ENCODE results near the gene ANO7. TPM values are rescaled to one million over a fixed set of nuclear protein-coding genes. Genes with fewer than 3 reads are reported as not detected.

Gene ANO7
- total and polyA plus RNA-seq, 2 donors (not counting 1 experiment from before 2014, with no cell fraction given) = 0.64 to 1.8 TPM

DNA sequence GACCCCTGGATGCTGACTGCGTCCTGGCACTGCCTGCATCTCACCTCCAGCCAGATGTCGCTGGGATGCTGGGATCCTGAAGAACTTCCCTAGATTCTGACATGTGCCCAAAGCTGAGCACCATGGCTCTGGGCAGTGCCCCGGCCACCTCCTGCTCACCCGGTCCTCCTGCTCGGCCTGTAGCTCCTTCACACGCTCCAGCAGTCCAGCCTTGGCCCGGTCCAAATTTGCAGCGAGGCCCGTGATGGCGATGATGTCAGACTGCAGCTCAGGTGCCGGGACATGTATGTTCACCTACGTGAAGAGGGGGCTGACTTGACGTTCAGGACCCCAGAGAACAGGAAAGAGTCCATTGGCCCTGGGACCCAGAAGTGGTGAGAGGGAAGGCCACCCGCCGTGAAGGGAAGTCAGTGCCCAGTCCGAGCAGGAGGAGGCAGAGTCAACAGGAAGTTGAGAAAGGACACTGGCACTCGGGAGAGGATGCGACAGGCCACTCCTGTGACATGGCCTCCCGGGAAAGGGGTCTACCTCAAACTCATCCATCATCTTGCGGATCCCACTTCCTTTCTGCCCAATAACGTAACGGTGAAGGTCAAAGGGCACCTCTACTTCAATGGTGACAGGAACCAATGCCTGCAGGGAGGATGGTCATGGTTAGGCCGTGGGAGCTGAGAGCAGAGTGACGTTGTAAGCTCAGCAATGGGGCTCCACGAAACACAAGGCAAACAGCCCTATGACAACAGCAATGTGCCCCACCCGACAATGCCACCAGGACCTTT is 46.7 kb downstream of the ANO7 start:
- CTCF ChIA-PET = interaction anchor here (1.5 kb wide), 1 partner anchor 17 kb away, joined by 5 read pairs; no protein-coding TSS in a partner anchor
- H3K4me1 ChIP-seq (ENCODE audit: control insufficient read depth in 2 of 2, insufficient read depth in 2 of 2, low read length in 2 of 2) = no peaks in the 10 kb centered on the region
- no peak for ATAC-seq (ENCODE audit: low read depth)
- H4K20me1 ChIP-seq (ENCODE audit: control insufficient read depth, insufficient read depth, low read length, poor library complexity, severe bottlenecking) = no peaks in the 10 kb centered on the region
- POLR2A ChIA-PET = no interaction called here
- no peak overlapping the region for H3K9ac ChIP-seq (ENCODE audit: low read length)
- no peak overlapping the region for H2AFZ ChIP-seq (ENCODE audit: insufficient read depth, low read depth, low read length, poor library complexity, severe bottlenecking)
- no peaks in the 10 kb centered on the region for H3K9me3 ChIP-seq (ENCODE audit: control extremely low read depth in 1 of 3, control insufficient read depth in 2 of 3, insufficient read depth in 1 of 3, low read length in 2 of 3)
- no peaks in the 10 kb centered on the region for H3K27me3 ChIP-seq (replicated peaks in 1 of 4; ENCODE audit: control extremely low read depth in 1 of 4, control insufficient read depth in 3 of 4, insufficient read depth in 4 of 4, low read length in 3 of 4)
- intact Hi-C loops (cut with micrococcal nuclease) = no loop called here
- H3K4me3 ChIP-seq (ENCODE audit: control extremely low read depth in 1 of 5, extremely low read depth in 1 of 5, insufficient read depth in 1 of 5, low read depth in 2 of 5, low read length in 4 of 5) = no peak overlapping the region
- WGBS (ENCODE audit: insufficient coverage) = 96% methylated on average over 23 of the region's 26 CpGs
- Mint-ChIP-seq H3K4me3 (no peak overlapping the region), H3K27me3 (no peaks in the 10 kb centered on the region), H3K9me3 (ENCODE audit: insufficient read depth) (no peaks in the 10 kb centered on the region), H3K27ac (no peak overlapping the region), H3K4me1 (no peaks in the 10 kb centered on the region)
- H3K4me2 ChIP-seq (replicated peaks; ENCODE audit: low read depth, low read length, poor library complexity, severe bottlenecking) = no peak overlapping the region
- TF ChIP-seq, protein P1, sequence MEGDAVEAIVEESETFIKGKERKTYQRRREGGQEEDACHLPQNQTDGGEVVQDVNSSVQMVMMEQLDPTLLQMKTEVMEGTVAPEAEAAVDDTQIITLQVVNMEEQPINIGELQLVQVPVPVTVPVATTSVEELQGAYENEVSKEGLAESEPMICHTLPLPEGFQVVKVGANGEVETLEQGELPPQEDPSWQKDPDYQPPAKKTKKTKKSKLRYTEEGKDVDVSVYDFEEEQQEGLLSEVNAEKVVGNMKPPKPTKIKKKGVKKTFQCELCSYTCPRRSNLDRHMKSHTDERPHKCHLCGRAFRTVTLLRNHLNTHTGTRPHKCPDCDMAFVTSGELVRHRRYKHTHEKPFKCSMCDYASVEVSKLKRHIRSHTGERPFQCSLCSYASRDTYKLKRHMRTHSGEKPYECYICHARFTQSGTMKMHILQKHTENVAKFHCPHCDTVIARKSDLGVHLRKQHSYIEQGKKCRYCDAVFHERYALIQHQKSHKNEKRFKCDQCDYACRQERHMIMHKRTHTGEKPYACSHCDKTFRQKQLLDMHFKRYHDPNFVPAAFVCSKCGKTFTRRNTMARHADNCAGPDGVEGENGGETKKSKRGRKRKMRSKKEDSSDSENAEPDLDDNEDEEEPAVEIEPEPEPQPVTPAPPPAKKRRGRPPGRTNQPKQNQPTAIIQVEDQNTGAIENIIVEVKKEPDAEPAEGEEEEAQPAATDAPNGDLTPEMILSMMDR (IDR thresholded peaks at IDR 0.05) = no peak
- TF ChIP-seq EZH2 (IDR thresholded peaks at IDR 0.05; ENCODE audit: borderline replicate concordance, insufficient read depth, low read depth, low read length, poor library complexity, severe bottlenecking) = no peak
- H3K36me3 ChIP-seq (replicated peaks in 1 of 2; ENCODE audit: control extremely low read depth in 1 of 2, control insufficient read depth in 1 of 2, extremely low read depth in 1 of 2, insufficient read depth in 2 of 2, low read length in 1 of 2) = peaks cover 0 to 90% of the 10 kb centered on the region in 2 experiments
- no peak overlapping the region for H3K27ac ChIP-seq (ENCODE audit: low read length in 2 of 2)
- no peak for DNase-seq
- no peaks in the 10 kb centered on the region for H3K79me2 ChIP-seq (ENCODE audit: control insufficient read depth, insufficient read depth, low read length)

DNA sequence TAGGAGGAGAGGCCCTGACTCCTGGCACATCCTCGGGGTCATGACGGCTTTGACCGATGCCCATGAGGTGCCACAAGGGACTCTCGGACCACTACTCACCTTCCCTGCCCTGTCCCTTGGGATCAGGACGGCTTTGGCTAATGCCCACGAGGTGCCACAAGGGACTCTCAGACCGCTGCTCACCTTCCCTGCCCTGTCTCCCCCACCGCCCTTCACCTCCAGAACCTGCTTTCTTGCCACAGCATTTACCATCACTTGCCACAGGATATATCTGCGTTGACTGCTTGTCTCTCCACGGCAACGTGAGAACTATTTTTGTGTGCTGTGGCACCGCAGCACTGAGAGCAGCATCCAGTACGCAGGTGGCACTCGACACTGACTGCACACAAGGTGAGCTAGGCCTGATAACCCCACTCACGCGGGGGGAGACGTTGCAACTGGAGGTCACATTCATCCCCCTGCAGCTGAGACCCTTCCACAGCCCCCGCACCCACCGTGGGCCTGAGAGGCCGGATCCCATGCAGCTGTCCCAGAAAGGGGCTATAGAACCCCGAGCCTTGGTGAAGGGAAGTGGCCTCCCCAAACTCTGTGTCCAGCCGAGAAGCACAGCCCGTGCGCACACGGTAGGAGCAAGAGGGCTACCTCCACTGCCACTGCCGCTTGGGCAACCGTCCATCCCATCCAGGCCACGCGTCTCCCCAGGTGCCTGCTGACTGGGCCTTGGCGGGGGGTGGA is 47.5 kb downstream of the ANO7 start:
- Histone ChIP-seq H3K27me3 (replicated peaks in 1 of 4; ENCODE audit: control extremely low read depth in 1 of 4, control insufficient read depth in 3 of 4, insufficient read depth in 4 of 4, low read length in 3 of 4) (no peaks in the 10 kb centered on the region), H3K36me3 (replicated peaks in 1 of 2; ENCODE audit: control extremely low read depth in 1 of 2, control insufficient read depth in 1 of 2, extremely low read depth in 1 of 2, insufficient read depth in 2 of 2, low read length in 1 of 2) (peaks cover 0 to 92% of the 10 kb centered on the region in 2 experiments), H3K4me1 (ENCODE audit: control insufficient read depth in 2 of 2, insufficient read depth in 2 of 2, low read length in 2 of 2) (no peaks in the 10 kb centered on the region), H3K79me2 (ENCODE audit: control insufficient read depth, insufficient read depth, low read length) (no peaks in the 10 kb centered on the region), H2AFZ (ENCODE audit: insufficient read depth, low read depth, low read length, poor library complexity, severe bottlenecking) (no peak overlapping the region), H3K9ac (ENCODE audit: low read length) (no peak overlapping the region), H3K9me3 (ENCODE audit: control extremely low read depth in 1 of 3, control insufficient read depth in 2 of 3, insufficient read depth in 1 of 3, low read length in 2 of 3) (no peaks in the 10 kb centered on the region), H3K4me2 (replicated peaks; ENCODE audit: low read depth, low read length, poor library complexity, severe bottlenecking) (no peak overlapping the region), H3K4me3 (ENCODE audit: control extremely low read depth in 1 of 5, extremely low read depth in 1 of 5, insufficient read depth in 1 of 5, low read depth in 2 of 5, low read length in 4 of 5) (no peak overlapping the region), H4K20me1 (ENCODE audit: control insufficient read depth, insufficient read depth, low read length, poor library complexity, severe bottlenecking) (no peaks in the 10 kb centered on the region), H3K27ac (ENCODE audit: low read length in 2 of 2) (no peak overlapping the region)
- TF ChIP-seq, protein P1 (IDR thresholded peaks at IDR 0.05) = no peak
- TF ChIP-seq EZH2 (IDR thresholded peaks at IDR 0.05; ENCODE audit: borderline replicate concordance, insufficient read depth, low read depth, low read length, poor library complexity, severe bottlenecking) = no peak
- ATAC-seq (ENCODE audit: low read depth) = no peak
- ChIA-PET CTCF (interaction anchor here (1.5 kb wide), 1 partner anchor 18 kb away, joined by 5 read pairs; no protein-coding TSS in a partner anchor), POLR2A (no interaction called here)
- intact Hi-C loops (cut with micrococcal nuclease) = no loop called here
- no peaks in the 10 kb centered on the region for H3K27me3 Mint-ChIP-seq
- no peak for DNase-seq
- 94% methylated on average over 30 of the region's 30 CpGs for WGBS (ENCODE audit: insufficient coverage)
- no peak overlapping the region for H3K4me3 Mint-ChIP-seq
- no peaks in the 10 kb centered on the region for H3K9me3 Mint-ChIP-seq (ENCODE audit: insufficient read depth)
- no peak overlapping the region for H3K27ac Mint-ChIP-seq
- H3K4me1 Mint-ChIP-seq = no peaks in the 10 kb centered on the region

Data from B cell (primary cell).